Vagina (tissue), 2 donors: ENCODE results near the gene NAV2. TPM values are rescaled to one million over a fixed set of nuclear protein-coding genes. Genes with fewer than 3 reads are reported as not detected.
"Not testable (repeated sequence)": the region's sequence is repeated elsewhere in the genome, so short reads cannot be mapped to it uniquely, and the experiment has no call there.

ENCODE experiments used
- DNase-seq, 2 donors: peaks; one replicate each; pipeline ENCODE4 v3.0.0-alpha.2; 2017; ENCODE audit errors: extremely low spot score in 2 of 2
- H3K27ac ChIP-seq: fragments of 200-600 bp; sonication (generic); one replicate; pipeline ENCODE4 v1.5.1; 2019
- H3K27me3 ChIP-seq: fragments of 200-600 bp; sonication (generic); one replicate; pipeline ENCODE4 v1.5.1; 2019
- H3K36me3 ChIP-seq, 2 donors: fragments of 200-600 bp; sonication (generic); one replicate each; pipeline ENCODE4 v1.5.1; 2017 to 2019
- H3K4me1 ChIP-seq: fragments of 200-600 bp; sonication (generic); one replicate; pipeline ENCODE4 v1.5.1; 2019
- H3K4me3 ChIP-seq, 2 donors: fragments of 200-600 bp; sonication (generic); 1 replicate in 1 of 2; 2 replicates in 1 of 2; pipeline ENCODE4 v1.5.1; 2016 to 2019
- H3K9me3 ChIP-seq: fragments of 200-600 bp; sonication (generic); one replicate; pipeline ENCODE4 v1.5.1; 2019
- CTCF ChIP-seq, 3 experiments: fragments of 450-650 bp in 2 of 3; fragments of 200-600 bp in 1 of 3; sonication (generic) in 1 of 3; IDR thresholded peaks; one replicate each; pipeline ENCODE4 v1.5.1; 2017 to 2019; ENCODE audit warnings: antibody characterized with exemption in 3 of 3, mild to moderate bottlenecking in 2 of 3, moderate library complexity in 2 of 3
- POLR2A ChIP-seq, 2 donors: fragments of 450-650 bp; IDR thresholded peaks; one replicate each; pipeline ENCODE4 v1.6.1; 2017; ENCODE audit warnings: antibody characterized with exemption in 2 of 2, mild to moderate bottlenecking in 2 of 2, moderate library complexity in 2 of 2
- POLR2AphosphoS5 ChIP-seq, 2 donors: sonication (generic); formaldehyde crosslinking; IDR thresholded peaks; one replicate each; pipeline ENCODE4 v1.9.0; 2017; ENCODE audit warnings: antibody characterized with exemption in 2 of 2, mild to moderate bottlenecking in 2 of 2, low read depth in 1 of 2; ENCODE audit not compliant: insufficient read depth in 1 of 2
- intact Hi-C: fragments of 100-400 bp; cut with DNase I; formaldehyde crosslinking; loops from one replicate; pipeline ENCODE4 v1.15.1; 2023
- total RNA-seq: library from RNA; depleted of rRNA; stranded (reverse); fragments of >200 nt; gene quantifications from one replicate; pipeline ENCODE4 v1.2.3, GENCODE V29; 2016

The NAV2 gene
- total RNA-seq, 1 donor from 2014 or later: 25.3 TPM

GRCh38 chr11:19959210-19959609 lies 246.6 kb downstream of the NAV2 start:
- peaks cover 13% of the 10 kb centered on the region for H3K4me1 ChIP-seq
- TF ChIP-seq CTCF (IDR thresholded peaks at IDR 0.05) (no peak), POLR2A (IDR thresholded peaks at IDR 0.05) (no peak), POLR2AphosphoS5 (IDR thresholded peaks at IDR 0.05; ENCODE audit: insufficient read depth in 1 of 2, low read depth in 1 of 2) (no peak)
- no peaks in the 10 kb centered on the region for H3K36me3 ChIP-seq
- H3K27me3 ChIP-seq: no peaks in the 10 kb centered on the region
- DNase-seq: no peak
- no peak overlapping the region for H3K4me3 ChIP-seq
- intact Hi-C loops: no loop called here
- H3K9me3 ChIP-seq: no peaks in the 10 kb centered on the region
- no peak overlapping the region for H3K27ac ChIP-seq

- H3K36me3 ChIP-seq: no peaks in the 10 kb centered on the region
- no peak overlapping the region for H3K27ac ChIP-seq
- no peak for TF ChIP-seq CTCF (IDR thresholded peaks at IDR 0.05)
- TF ChIP-seq POLR2A (IDR thresholded peaks at IDR 0.05): no peak
- TF ChIP-seq POLR2AphosphoS5 (IDR thresholded peaks at IDR 0.05; ENCODE audit: insufficient read depth in 1 of 2, low read depth in 1 of 2): no peak
- no peak for DNase-seq
- peaks cover 13% of the 10 kb centered on the region for H3K4me1 ChIP-seq
- no peak overlapping the region for H3K4me3 ChIP-seq
- intact Hi-C loops: no loop called here
- no peaks in the 10 kb centered on the region for H3K9me3 ChIP-seq
- H3K27me3 ChIP-seq: no peaks in the 10 kb centered on the region
Measured at GRCh38 chr11:19959648-19960059, 247.0 kb downstream of the NAV2 start.

GRCh38 chr11:19960410-19960809 lies 247.8 kb downstream of the NAV2 start:
- DNase-seq, H3K27ac ChIP-seq, H3K36me3 ChIP-seq, H3K4me3 ChIP-seq, intact Hi-C loops, H3K9me3 ChIP-seq, H3K27me3 ChIP-seq, H3K4me1 ChIP-seq: not testable (repeated sequence)

- Histone ChIP-seq H3K4me1 (peaks cover under 1% of the 10 kb centered on the region), H3K36me3 (no peaks in the 10 kb centered on the region), H3K27me3 (no peaks in the 10 kb centered on the region), H3K27ac (no peak overlapping the region), H3K9me3 (no peaks in the 10 kb centered on the region), H3K4me3 (no peak overlapping the region)
- intact Hi-C loops: no loop called here
- no peak for TF ChIP-seq POLR2A (IDR thresholded peaks at IDR 0.05)
- TF ChIP-seq CTCF (IDR thresholded peaks at IDR 0.05): no peak
- TF ChIP-seq POLR2AphosphoS5 (IDR thresholded peaks at IDR 0.05; ENCODE audit: insufficient read depth in 1 of 2, low read depth in 1 of 2): no peak
- DNase-seq: no peak
Measured at GRCh38 chr11:19961225-19961624, 248.6 kb downstream of the NAV2 start.

GRCh38 chr11:19962053-19962800 lies 249.6 kb downstream of the NAV2 start:
- Histone ChIP-seq H3K27me3 (no peaks in the 10 kb centered on the region), H3K27ac (no peak overlapping the region), H3K36me3 (no peaks in the 10 kb centered on the region), H3K9me3 (no peaks in the 10 kb centered on the region), H3K4me1 (no peaks in the 10 kb centered on the region), H3K4me3 (no peak overlapping the region)
- intact Hi-C loops: no loop called here
- DNase-seq: no peak
- TF ChIP-seq CTCF (IDR thresholded peaks at IDR 0.05): no peak
- TF ChIP-seq POLR2AphosphoS5 (IDR thresholded peaks at IDR 0.05; ENCODE audit: insufficient read depth in 1 of 2, low read depth in 1 of 2): no peak
- TF ChIP-seq POLR2A (IDR thresholded peaks at IDR 0.05): no peak
